IPS DF 6.9 (cell line): ENCODE measurements around the gene SMYD3.

Experiments used
- DNase-seq: peaks from one replicate; pipeline ENCODE4 v3.0.0-alpha.2; 2013; ENCODE audit warnings: low read depth, low spot score
- H3K27ac ChIP-seq: one replicate; pipeline ENCODE4 v1.5.1; 2013; ENCODE audit warnings: low read length, control low read depth
- H3K27me3 ChIP-seq: 2 replicates; pipeline ENCODE4 v1.6.1; 2013; ENCODE audit warnings: mild to moderate bottlenecking, low read length; ENCODE audit not compliant: control insufficient read depth, insufficient read depth
- H3K36me3 ChIP-seq: 2 replicates; pipeline ENCODE4 v1.6.1; 2013; ENCODE audit warnings: low read length; ENCODE audit not compliant: control insufficient read depth, insufficient read depth
- H3K4me1 ChIP-seq: 2 replicates; pipeline ENCODE4 v1.6.1; 2013; ENCODE audit warnings: low read length; ENCODE audit not compliant: control insufficient read depth, insufficient read depth
- H3K4me3 ChIP-seq: 2 replicates; pipeline ENCODE4 v1.5.1; 2013; ENCODE audit warnings: mild to moderate bottlenecking, low read length
- H3K9me3 ChIP-seq: 2 replicates; pipeline ENCODE4 v1.6.1; 2013; ENCODE audit warnings: low read length, inconsistent platforms; ENCODE audit not compliant: control insufficient read depth, insufficient read depth
- whole genome bisulfite sequencing: extraction: QIAGEN DNeasy Blood & Tissue Kit; methylation state at CpG from one replicate; pipeline ENCODE4 v1.1.7; 2013; ENCODE audit warnings: mixed read lengths, missing lambda C conversion rate; ENCODE audit not compliant: insufficient read length, insufficient coverage; 5-methylcytosine and 5-hydroxymethylcytosine counted together

SMYD3 gene

GRCh38 chr1:246203180-246203579, 303.9 kb downstream of the SMYD3 start:
- WGBS, result no CpG with 5 or more reads among the region's 6 CpGs

GRCh38 chr1:246200738-246201137, 306.3 kb downstream of the SMYD3 start:
- H3K27ac ChIP-seq, result no peak overlapping the region
- H3K36me3 ChIP-seq, result no peaks in the 10 kb centered on the region
- no peak overlapping the region for H3K4me3 ChIP-seq
- H3K27me3 ChIP-seq, result no peaks in the 10 kb centered on the region
- no peaks in the 10 kb centered on the region for H3K9me3 ChIP-seq
- no CpG with 5 or more reads among the region's 4 CpGs for WGBS
- DNase-seq, result no peak
- no peaks in the 10 kb centered on the region for H3K4me1 ChIP-seq

More at GRCh38 chr1:246203180-246203579, 303.9 kb downstream of the SMYD3 start:
- Histone ChIP-seq H3K27ac (no peak overlapping the region), H3K27me3 (no peaks in the 10 kb centered on the region), H3K4me3 (no peak overlapping the region), H3K36me3 (no peaks in the 10 kb centered on the region), H3K4me1 (no peaks in the 10 kb centered on the region), H3K9me3 (no peaks in the 10 kb centered on the region)
- no peak for DNase-seq

GRCh38 chr1:246200225-246200624, 306.9 kb downstream of the SMYD3 start:
- no peaks in the 10 kb centered on the region for H3K36me3 ChIP-seq
- no peaks in the 10 kb centered on the region for H3K9me3 ChIP-seq
- H3K27me3 ChIP-seq, result no peaks in the 10 kb centered on the region
- no peak for DNase-seq
- H3K4me3 ChIP-seq, result no peak overlapping the region
- WGBS, result no CpG with 5 or more reads among the region's 15 CpGs
- H3K4me1 ChIP-seq, result no peaks in the 10 kb centered on the region
- no peak overlapping the region for H3K27ac ChIP-seq

DNA sequence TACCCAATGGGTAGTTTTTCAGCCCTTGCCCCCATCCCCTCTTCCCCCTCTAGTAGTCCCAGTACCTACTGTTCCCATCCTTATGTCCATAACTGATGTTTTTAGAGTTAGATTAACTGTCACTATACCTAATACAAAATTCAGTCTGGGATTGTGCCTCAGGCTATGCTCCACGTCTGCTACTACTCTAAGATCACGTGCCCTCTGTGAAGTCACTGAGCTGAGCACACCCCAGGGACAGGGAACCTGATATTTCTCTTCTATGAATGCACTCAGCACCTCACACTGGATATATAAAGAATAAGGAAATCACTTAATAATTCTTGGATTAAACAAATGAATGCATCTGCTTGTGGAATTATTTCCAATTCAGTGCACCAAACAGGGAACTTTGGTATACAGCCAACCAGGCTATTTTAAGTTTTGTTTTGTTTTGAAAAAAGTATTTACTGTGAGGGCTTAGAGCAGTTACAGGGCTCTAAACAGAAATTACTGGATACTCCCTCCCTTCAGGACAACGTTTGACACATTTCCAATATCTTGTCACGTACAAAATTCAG, 307.9 kb downstream of the SMYD3 start:
- H3K27me3 ChIP-seq, result no peaks in the 10 kb centered on the region
- DNase-seq, result no peak
- no peaks in the 10 kb centered on the region for H3K9me3 ChIP-seq
- H3K36me3 ChIP-seq, result no peaks in the 10 kb centered on the region
- H3K27ac ChIP-seq, result no peak overlapping the region
- no CpG with 5 or more reads among the region's 4 CpGs for WGBS
- no peaks in the 10 kb centered on the region for H3K4me1 ChIP-seq
- no peak overlapping the region for H3K4me3 ChIP-seq

GRCh38 chr1:246198115-246198816, 308.8 kb downstream of the SMYD3 start:
- H3K36me3 ChIP-seq, result no peaks in the 10 kb centered on the region
- H3K9me3 ChIP-seq, result no peaks in the 10 kb centered on the region
- no peak overlapping the region for H3K4me3 ChIP-seq
- DNase-seq, result no peak
- H3K4me1 ChIP-seq, result no peaks in the 10 kb centered on the region
- no CpG with 5 or more reads among the region's 2 CpGs for WGBS
- no peaks in the 10 kb centered on the region for H3K27me3 ChIP-seq
- H3K27ac ChIP-seq, result no peak overlapping the region

DNA sequence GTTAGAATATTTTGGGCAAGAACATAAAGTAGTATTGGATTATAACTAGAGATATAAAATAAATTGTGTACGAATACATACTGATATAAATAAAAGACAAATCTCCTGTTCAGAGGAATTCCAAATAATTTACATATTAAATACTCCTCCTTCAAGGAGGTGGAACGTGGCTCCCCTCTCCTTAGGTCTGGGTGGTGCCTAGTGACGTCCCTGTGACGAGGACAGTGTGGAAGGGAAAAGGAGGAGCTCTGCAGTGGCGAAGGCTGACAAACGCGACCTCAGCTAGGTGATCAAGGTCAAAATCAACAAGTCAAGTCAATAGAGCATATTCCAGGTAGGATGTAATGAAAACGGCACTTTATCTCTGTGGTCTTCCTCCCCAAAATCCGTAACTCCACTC, 310.0 kb downstream of the SMYD3 start:
- WGBS, result no CpG with 5 or more reads among the region's 9 CpGs
- no peak overlapping the region for H3K4me3 ChIP-seq
- no peaks in the 10 kb centered on the region for H3K27me3 ChIP-seq
- H3K27ac ChIP-seq, result no peak overlapping the region
- no peaks in the 10 kb centered on the region for H3K4me1 ChIP-seq
- DNase-seq, result no peak
- H3K36me3 ChIP-seq, result no peaks in the 10 kb centered on the region
- H3K9me3 ChIP-seq, result no peaks in the 10 kb centered on the region

GRCh38 chr1:246195296-246195695, 311.8 kb downstream of the SMYD3 start:
- Histone ChIP-seq H3K36me3 (no peaks in the 10 kb centered on the region), H3K27ac (no peak overlapping the region), H3K27me3 (no peaks in the 10 kb centered on the region), H3K9me3 (no peaks in the 10 kb centered on the region), H3K4me3 (no peak overlapping the region), H3K4me1 (no peaks in the 10 kb centered on the region)
- DNase-seq, result no peak
- WGBS, result no CpG with 5 or more reads among the region's 7 CpGs

- no peaks in the 10 kb centered on the region for H3K36me3 ChIP-seq
- no peak overlapping the region for H3K4me3 ChIP-seq
- no peaks in the 10 kb centered on the region for H3K4me1 ChIP-seq
- H3K27me3 ChIP-seq, result no peaks in the 10 kb centered on the region
- DNase-seq, result no peak
- no CpG with 5 or more reads among the region's 12 CpGs for WGBS
- no peak overlapping the region for H3K27ac ChIP-seq
- H3K9me3 ChIP-seq, result no peaks in the 10 kb centered on the region
Measured at GRCh38 chr1:246193537-246193936, 313.5 kb downstream of the SMYD3 start.

DNA sequence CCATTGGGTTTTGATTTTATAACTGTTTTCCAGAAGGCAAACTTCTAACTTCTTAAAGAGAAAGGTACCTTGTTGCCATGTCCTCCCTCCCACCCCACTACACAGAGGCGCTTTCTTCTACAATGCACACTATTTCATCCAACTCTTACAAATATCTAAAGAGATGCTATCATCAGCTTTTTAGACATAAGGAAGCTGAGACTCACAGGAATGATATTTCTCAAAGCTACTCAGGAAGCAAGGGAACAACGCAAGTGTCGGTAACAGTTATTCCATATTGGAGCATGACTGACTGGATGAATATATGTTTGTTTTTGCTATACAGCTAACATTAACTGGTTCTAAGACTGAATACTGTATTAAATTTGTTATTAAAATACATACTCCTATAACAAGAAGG, 318.0 kb downstream of the SMYD3 start:
- H3K36me3 ChIP-seq, result no peaks in the 10 kb centered on the region
- H3K27me3 ChIP-seq, result no peaks in the 10 kb centered on the region

GRCh38 chr1:246187834-246188372, 319.2 kb downstream of the SMYD3 start:
- H3K27me3 ChIP-seq, result no peaks in the 10 kb centered on the region
- H3K27ac ChIP-seq, result no peak overlapping the region
- no peaks in the 10 kb centered on the region for H3K9me3 ChIP-seq
- no peak overlapping the region for H3K4me3 ChIP-seq
- WGBS, result 100% methylated on average over 2 of the region's 10 CpGs
- no peaks in the 10 kb centered on the region for H3K4me1 ChIP-seq
- no peaks in the 10 kb centered on the region for H3K36me3 ChIP-seq
- DNase-seq, result no peak

More for the DNA sequence above, 318.0 kb downstream of the SMYD3 start:
- Histone ChIP-seq H3K27ac (no peak overlapping the region), H3K9me3 (no peaks in the 10 kb centered on the region), H3K4me3 (no peak overlapping the region), H3K4me1 (no peaks in the 10 kb centered on the region)
- no CpG with 5 or more reads among the region's 3 CpGs for WGBS
- no peak for DNase-seq

- Histone ChIP-seq H3K4me3 (no peak overlapping the region), H3K36me3 (no peaks in the 10 kb centered on the region), H3K4me1 (no peaks in the 10 kb centered on the region), H3K9me3 (no peaks in the 10 kb centered on the region), H3K27me3 (no peaks in the 10 kb centered on the region), H3K27ac (no peak overlapping the region)
- no peak for DNase-seq
- no CpG with 5 or more reads among the region's 1 CpG for WGBS
Measured at GRCh38 chr1:246184503-246184902, 322.6 kb downstream of the SMYD3 start.
